DOHH2 (cell line): ENCODE measurements around the gene RBKS.

Experiments
- H3F3A ChIP-seq: fragments of 200-600 bp; sonication (generic), shearing (Covaris generic); 2 replicates; pipeline ENCODE4 v1.6.0; 2016; ENCODE audit warnings: antibody characterized with exemption, mild to moderate bottlenecking; ENCODE audit not compliant: control insufficient read depth, insufficient read depth
- H3K27ac ChIP-seq: fragments of 200-600 bp; sonication (generic); 2 replicates; pipeline ENCODE4 v1.5.1; 2014; ENCODE audit warnings: low read depth, mild to moderate bottlenecking, low read length, moderate library complexity
- H3K27me3 ChIP-seq: fragments of 200-600 bp; sonication (generic); 2 replicates; pipeline ENCODE4 v1.6.1; 2014; ENCODE audit warnings: mild to moderate bottlenecking, low read length, mixed read lengths; ENCODE audit not compliant: control insufficient read depth
- H3K36me3 ChIP-seq: fragments of 200-600 bp; sonication (generic); 2 replicates; pipeline ENCODE4 v1.6.1; 2014; ENCODE audit warnings: mild to moderate bottlenecking, low read length, moderate library complexity, mixed read lengths; ENCODE audit not compliant: control insufficient read depth
- H3K4me1 ChIP-seq: fragments of 200-600 bp; sonication (generic); 2 replicates; pipeline ENCODE4 v1.6.1; 2014; ENCODE audit warnings: mild to moderate bottlenecking, low read length, mixed read lengths; ENCODE audit not compliant: control insufficient read depth
- H3K4me2 ChIP-seq: fragments of 200-600 bp; sonication (generic); 2 replicates; pipeline ENCODE4 v1.6.0; 2014; ENCODE audit warnings: mild to moderate bottlenecking, low read length, moderate library complexity
- H3K4me3 ChIP-seq: fragments of 200-600 bp; sonication (generic); 2 replicates; pipeline ENCODE4 v1.5.1; 2014; ENCODE audit warnings: mild to moderate bottlenecking, low read length, mixed read lengths
- H3K79me2 ChIP-seq: fragments of 200-600 bp; sonication (generic); 2 replicates; pipeline ENCODE4 v1.6.1; 2014; ENCODE audit warnings: mild to moderate bottlenecking, low read length, mixed read lengths; ENCODE audit not compliant: control insufficient read depth
- H3K9me2 ChIP-seq: fragments of 200-600 bp; sonication (generic); replicated peaks from 2 replicates; pipeline ENCODE4 v1.6.1; 2014; ENCODE audit warnings: mild to moderate bottlenecking, low read length, mixed read lengths; ENCODE audit not compliant: control insufficient read depth
- H3K9me3 ChIP-seq: fragments of 200-600 bp; sonication (generic); 2 replicates; pipeline ENCODE4 v1.6.1; 2014; ENCODE audit warnings: antibody characterized with exemption, low read length, mixed read lengths; ENCODE audit not compliant: control insufficient read depth, insufficient read depth
- H4K20me1 ChIP-seq: fragments of 200-600 bp; sonication (generic); 2 replicates; pipeline ENCODE4 v1.6.0; 2014; ENCODE audit warnings: low read depth, mild to moderate bottlenecking, antibody characterized with exemption, low read length, moderate library complexity; ENCODE audit not compliant: control insufficient read depth, insufficient read depth
- CTCF ChIP-seq: fragments of 200-600 bp; sonication (generic); IDR thresholded peaks from one replicate; pipeline ENCODE4 v1.5.1; 2014; ENCODE audit warnings: antibody characterized with exemption, mild to moderate bottlenecking, low read depth, low read length; ENCODE audit not compliant: poor library complexity, severe bottlenecking
- EZH2phosphoT487 ChIP-seq: fragments of 200-600 bp; sonication (generic); IDR thresholded peaks from 2 replicates; pipeline ENCODE4 v1.6.1; 2017; ENCODE audit warnings: borderline replicate concordance, mild to moderate bottlenecking, antibody characterized with exemption, low read length, moderate library complexity, mixed read lengths

The RBKS gene

DNA sequence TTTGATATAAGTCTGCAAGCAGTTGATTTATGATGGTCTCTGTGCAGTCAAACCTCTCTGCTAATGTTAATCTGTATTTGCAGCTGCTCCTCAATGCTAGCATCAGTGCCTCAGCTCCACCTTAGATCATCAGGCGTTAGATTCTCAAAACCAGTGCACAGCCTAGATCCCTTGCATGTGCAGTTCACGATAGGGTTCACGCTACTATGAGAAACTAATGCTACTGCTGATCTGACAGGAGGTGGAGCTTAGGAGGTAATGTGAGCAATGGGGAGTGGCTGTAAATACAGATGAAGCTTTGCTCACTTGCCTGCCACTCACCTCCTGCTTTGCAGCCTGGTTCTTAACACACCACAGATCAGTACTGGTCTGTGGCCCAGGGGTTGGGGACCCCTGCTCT is 18.4 kb downstream of the RBKS start:
- TF ChIP-seq CTCF, result no peak
- TF ChIP-seq EZH2phosphoT487, result no peak
- H3K27ac ChIP-seq, result no peak overlapping the region

GRCh38 chr2:27870724-27871123 is 19.5 kb downstream of the RBKS start:
- TF ChIP-seq CTCF, result no peak
- TF ChIP-seq EZH2phosphoT487, result no peak
- H3K79me2 ChIP-seq, result no peaks in the 10 kb centered on the region
- H3F3A ChIP-seq, result no peaks in the 10 kb centered on the region
- no peaks in the 10 kb centered on the region for H3K9me2 ChIP-seq
- H3K4me1 ChIP-seq, result no peaks in the 10 kb centered on the region
- peaks cover 2% of the 10 kb centered on the region; the same call in 1 of the 2 replicates for H3K27me3 ChIP-seq
- no peaks in the 10 kb centered on the region for H3K9me3 ChIP-seq
- H3K36me3 ChIP-seq, result no peaks in the 10 kb centered on the region
- no peak overlapping the region for H3K4me2 ChIP-seq
- no peaks in the 10 kb centered on the region for H4K20me1 ChIP-seq
- H3K27ac ChIP-seq, result no peak overlapping the region
- no peak overlapping the region for H3K4me3 ChIP-seq

More for the DNA sequence above, 18.4 kb downstream of the RBKS start:
- H3K4me2 ChIP-seq, result no peak overlapping the region
- no peaks in the 10 kb centered on the region for H3K9me3 ChIP-seq
- no peaks in the 10 kb centered on the region for H3K79me2 ChIP-seq
- no peaks in the 10 kb centered on the region for H3K36me3 ChIP-seq
- no peaks in the 10 kb centered on the region for H3K9me2 ChIP-seq
- no peak overlapping the region for H3K4me3 ChIP-seq
- H4K20me1 ChIP-seq, result no peaks in the 10 kb centered on the region
- H3F3A ChIP-seq, result no peaks in the 10 kb centered on the region
- H3K4me1 ChIP-seq, result no peaks in the 10 kb centered on the region
- H3K27me3 ChIP-seq, result peaks cover 2% of the 10 kb centered on the region; the same call in 1 of the 2 replicates

DNA sequence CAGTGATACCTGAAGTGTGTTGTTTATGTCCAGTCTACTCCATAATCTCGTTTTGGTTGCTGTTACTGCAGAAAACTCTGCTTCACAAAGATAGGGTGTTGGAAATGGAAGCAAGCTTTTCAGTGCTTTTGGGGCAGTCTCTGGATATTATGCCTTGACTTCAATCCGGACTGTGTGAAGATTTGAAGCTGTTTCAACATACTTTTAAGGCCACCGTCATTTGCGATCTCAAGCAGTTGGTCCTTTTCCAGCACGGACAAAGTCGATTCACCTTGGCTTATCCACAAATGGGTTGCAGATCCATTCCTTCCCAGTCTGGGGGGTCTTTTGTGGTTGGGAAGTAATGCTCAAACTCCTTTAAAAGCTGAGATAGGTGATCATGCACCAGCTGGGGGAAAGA is 20.4 kb downstream of the RBKS start:
- H3K79me2 ChIP-seq, result no peaks in the 10 kb centered on the region
- no peaks in the 10 kb centered on the region for H3K4me1 ChIP-seq
- H3K4me3 ChIP-seq, result no peak overlapping the region
- no peaks in the 10 kb centered on the region for H3K9me2 ChIP-seq
- peaks cover 2% of the 10 kb centered on the region; the same call in 1 of the 2 replicates for H3K27me3 ChIP-seq
- no peaks in the 10 kb centered on the region for H3F3A ChIP-seq
- no peak overlapping the region for H3K4me2 ChIP-seq
- no peak overlapping the region for H3K27ac ChIP-seq
- TF ChIP-seq EZH2phosphoT487 (no peak), CTCF (no peak)
- no peaks in the 10 kb centered on the region for H3K9me3 ChIP-seq
- H3K36me3 ChIP-seq, result no peaks in the 10 kb centered on the region
- H4K20me1 ChIP-seq, result no peaks in the 10 kb centered on the region
